Coronary artery (tissue), 2 donors: ENCODE measurements around the gene GRK5.

Experiments used
- DNase-seq: peaks from one replicate; pipeline ENCODE4 v3.0.0-alpha.2; 2017; ENCODE audit warnings: low spot score
- H3K27ac ChIP-seq, 2 donors: fragments of 200-600 bp; sonication (generic); one replicate each; pipeline ENCODE4 v1.5.1; 2016 to 2019
- H3K4me3 ChIP-seq: fragments of 200-600 bp; sonication (generic); 2 replicates; pipeline ENCODE4 v1.5.1; 2016; ENCODE audit warnings: mild to moderate bottlenecking, moderate library complexity
- CTCF ChIP-seq: fragments of 200-600 bp; sonication (generic); IDR thresholded peaks from one replicate; pipeline ENCODE4 v1.5.1; 2019; ENCODE audit warnings: antibody characterized with exemption

The GRK5 gene

DNA sequence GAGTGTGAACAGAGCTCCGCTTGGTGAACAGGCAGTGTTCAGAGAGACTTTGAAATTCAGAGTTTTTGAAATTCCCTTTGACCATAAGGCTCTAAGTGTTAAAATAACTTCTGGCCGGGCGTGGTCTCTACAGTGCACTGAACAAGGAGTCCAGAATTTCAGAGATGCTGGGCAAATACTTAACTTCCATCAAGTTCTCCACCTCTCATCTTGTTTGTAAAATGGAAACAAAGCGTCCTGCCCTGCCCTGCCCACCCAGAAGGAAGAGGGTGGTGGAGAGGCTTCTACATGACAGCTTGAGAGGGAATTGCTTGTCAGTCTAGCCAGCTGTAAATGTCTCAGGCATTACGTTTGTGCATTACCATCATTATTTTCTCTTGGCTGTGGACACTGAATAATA, 232.6 kb downstream of the GRK5 start:
- DNase-seq, result no peak
- H3K4me3 ChIP-seq, result no peak overlapping the region
- TF ChIP-seq CTCF, result no peak
- no peak overlapping the region for H3K27ac ChIP-seq

- H3K27ac ChIP-seq, result peak overlapping the region; percentile 74 to 89
- DNase-seq, result no peak
- no peak for TF ChIP-seq CTCF
- no peak overlapping the region for H3K4me3 ChIP-seq
Observed at GRCh38 chr10:119441151-119441821, 233.9 kb downstream of the GRK5 start.

DNA sequence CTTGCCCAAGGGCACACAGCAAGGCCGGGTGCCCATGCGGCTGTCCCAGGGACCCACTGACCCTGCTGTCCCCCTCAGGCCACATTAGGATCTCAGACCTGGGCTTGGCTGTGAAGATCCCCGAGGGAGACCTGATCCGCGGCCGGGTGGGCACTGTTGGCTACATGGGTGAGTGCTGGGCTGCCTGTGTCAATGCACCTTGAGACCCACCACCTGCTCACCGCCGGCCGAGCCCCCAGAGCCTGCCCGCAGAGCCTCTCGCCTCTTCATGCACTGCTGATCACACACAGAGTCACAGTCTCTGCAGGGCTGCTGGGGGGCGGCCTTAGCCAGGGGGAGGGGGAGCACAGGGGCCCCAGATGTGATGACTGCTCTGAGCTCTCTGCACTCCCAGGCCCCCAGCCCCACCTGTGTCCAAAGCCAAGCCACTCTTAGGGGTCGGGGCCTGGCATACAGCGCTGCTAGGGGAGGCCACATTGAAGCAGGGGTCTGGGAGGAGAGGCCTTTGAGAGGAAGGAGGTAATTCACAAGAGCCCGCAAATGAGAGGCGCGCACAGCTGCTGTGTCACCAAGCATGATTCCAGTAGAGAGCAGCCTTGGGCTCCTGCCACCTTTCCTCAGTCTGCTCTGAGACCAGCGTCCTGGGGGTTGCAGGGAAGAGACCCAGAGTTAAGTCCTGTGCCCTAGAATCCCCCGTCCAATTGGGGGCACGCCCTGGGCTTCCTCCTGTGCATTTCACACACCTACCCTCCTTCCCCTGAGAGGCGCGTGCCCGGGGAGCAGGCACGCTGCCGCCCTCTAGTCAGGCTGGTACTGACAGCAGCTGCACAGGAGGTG, 234.8 kb downstream of the GRK5 start:
- TF ChIP-seq CTCF, result no peak
- no peak for DNase-seq
- no peak overlapping the region for H3K4me3 ChIP-seq
- H3K27ac ChIP-seq, result peak overlapping the region; percentile 74 to 89

DNA sequence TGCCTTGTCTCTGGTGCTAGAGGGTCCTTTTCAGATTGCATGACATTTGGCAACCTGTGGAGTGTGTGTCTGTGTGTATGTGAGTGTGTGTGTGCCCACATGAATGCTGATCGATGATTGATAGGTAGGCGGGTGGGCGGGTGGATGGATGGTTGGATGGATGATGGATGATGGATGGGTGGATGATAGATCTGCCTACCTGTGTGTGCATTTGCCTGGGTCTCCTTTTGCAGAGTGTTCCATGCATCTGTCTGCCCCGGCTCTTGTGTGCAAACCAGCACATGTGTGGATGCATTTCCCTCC, 235.3 kb downstream of the GRK5 start:
- peak overlapping the region in 1 of 2 donors; percentile 89 for H3K27ac ChIP-seq
- TF ChIP-seq CTCF, result no peak
- no peak for DNase-seq
- H3K4me3 ChIP-seq, result no peak overlapping the region

- Histone ChIP-seq H3K27ac (no peak overlapping the region), H3K4me3 (no peak overlapping the region)
- DNase-seq, result no peak
- TF ChIP-seq CTCF, result no peak
Observed at GRCh38 chr10:119443441-119443840, 236.1 kb downstream of the GRK5 start.

DNA sequence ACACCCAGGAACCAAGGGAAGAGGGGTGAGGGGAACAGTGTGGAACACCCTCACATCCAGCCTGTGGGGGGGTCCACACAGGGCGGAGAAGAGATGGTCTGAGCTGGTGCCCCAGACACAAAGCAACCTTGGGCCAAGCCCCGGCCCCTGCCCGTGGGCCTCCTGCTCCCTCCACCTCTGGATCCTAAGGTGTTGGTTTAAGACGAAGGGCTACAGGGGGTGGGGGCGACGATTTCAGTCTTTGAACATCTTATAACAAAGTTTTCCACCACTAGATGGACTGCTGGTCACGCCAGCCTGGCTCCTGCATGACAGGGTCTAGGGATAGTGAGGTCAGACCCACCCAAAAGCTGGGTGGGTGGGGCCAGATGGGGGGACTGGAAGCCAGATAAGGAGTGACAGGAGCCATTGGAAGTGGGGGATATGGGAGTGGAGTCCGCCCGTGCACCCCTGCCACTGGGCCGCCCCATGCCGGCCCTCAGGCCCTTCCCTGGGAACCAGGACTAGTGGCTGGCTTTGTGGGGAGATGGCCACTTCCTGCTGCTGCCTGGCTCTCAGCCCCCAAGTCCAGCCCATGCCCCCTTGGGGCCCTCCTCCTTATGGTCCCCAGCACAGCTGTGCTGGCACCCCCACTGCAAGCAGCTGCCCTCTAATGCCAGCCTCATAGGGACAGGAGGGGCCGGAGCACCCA, 236.7 kb downstream of the GRK5 start:
- Histone ChIP-seq H3K27ac (peak overlapping the region in 1 of 2 donors; percentile 18), H3K4me3 (no peak overlapping the region)
- no peak for DNase-seq
- no peak for TF ChIP-seq CTCF
